Esophagus squamous epithelium (tissue), 4 donors: Measurements from ENCODE around the gene SECISBP2.

Experiments used
- CTCF ChIP-seq, 6 experiments: fragments of 450-650 bp in 4 of 6; fragments of 200-600 bp in 2 of 6; sonication (generic) in 2 of 6; IDR thresholded peaks; one replicate each; pipeline ENCODE4 v1.5.1; 2016 to 2019; ENCODE audit warnings: antibody characterized with exemption in 6 of 6, mild to moderate bottlenecking in 4 of 6, moderate library complexity in 4 of 6
- POLR2A ChIP-seq, 4 donors: fragments of 450-650 bp; IDR thresholded peaks; one replicate each; pipeline ENCODE4 v1.6.1; 2017; ENCODE audit warnings: antibody characterized with exemption in 4 of 4, mild to moderate bottlenecking in 4 of 4, moderate library complexity in 3 of 4

GRCh38 chr9:89407070-89407469 lies 88.8 kb downstream of the SECISBP2 start:
- no peak for TF ChIP-seq CTCF (IDR thresholded peaks at IDR 0.05)
- TF ChIP-seq POLR2A (IDR thresholded peaks at IDR 0.05) = no peak
